ENCODE results near the gene MINDY3.

The MINDY3 gene

GRCh38 chr10:15738270-15738925 lies 121.9 kb downstream of the MINDY3 start:
- Histone ChIP-seq H3K27me3 (no peaks in the 10 kb centered on the region), H3K36me3 (no peaks in the 10 kb centered on the region), H3K4me1 (no peaks in the 10 kb centered on the region), H3K9me3 (no peaks in the 10 kb centered on the region), H3K4me3 (ENCODE audit: low read depth, low read length) (no peak overlapping the region)
- TF ChIP-seq CTCF (IDR thresholded peaks at IDR 0.05; ENCODE audit: low read depth, low read length) = no peak
- DNase-seq = no peak

GRCh38 chr10:15737656-15738055 lies 122.7 kb downstream of the MINDY3 start:
- no peak for DNase-seq
- no peaks in the 10 kb centered on the region for H3K27me3 ChIP-seq
- TF ChIP-seq CTCF (IDR thresholded peaks at IDR 0.05; ENCODE audit: low read depth, low read length) = no peak
- H3K4me3 ChIP-seq (ENCODE audit: low read depth, low read length) = no peak overlapping the region
- H3K9me3 ChIP-seq = no peaks in the 10 kb centered on the region
- H3K36me3 ChIP-seq = no peaks in the 10 kb centered on the region
- no peaks in the 10 kb centered on the region for H3K4me1 ChIP-seq

GRCh38 chr10:15735763-15736162 lies 124.5 kb downstream of the MINDY3 start:
- Histone ChIP-seq H3K4me3 (ENCODE audit: low read depth, low read length) (no peak overlapping the region), H3K36me3 (no peaks in the 10 kb centered on the region), H3K9me3 (no peaks in the 10 kb centered on the region), H3K4me1 (no peaks in the 10 kb centered on the region), H3K27me3 (no peaks in the 10 kb centered on the region)
- TF ChIP-seq CTCF (IDR thresholded peaks at IDR 0.05; ENCODE audit: low read depth, low read length) = no peak
- no peak for DNase-seq

- Histone ChIP-seq H3K4me3 (ENCODE audit: low read depth, low read length) (no peak overlapping the region), H3K27me3 (no peaks in the 10 kb centered on the region), H3K4me1 (no peaks in the 10 kb centered on the region), H3K9me3 (no peaks in the 10 kb centered on the region), H3K36me3 (no peaks in the 10 kb centered on the region)
- no peak for DNase-seq
- no peak for TF ChIP-seq CTCF (IDR thresholded peaks at IDR 0.05; ENCODE audit: low read depth, low read length)
Measured at GRCh38 chr10:15730341-15730740, 130.0 kb downstream of the MINDY3 start.

- TF ChIP-seq CTCF (IDR thresholded peaks at IDR 0.05; ENCODE audit: low read depth, low read length) = no peak
- H3K36me3 ChIP-seq = no peaks in the 10 kb centered on the region
Measured at GRCh38 chr10:15729890-15730289, 130.4 kb downstream of the MINDY3 start.

More at GRCh38 chr10:15729890-15730289, 130.4 kb downstream of the MINDY3 start:
- Histone ChIP-seq H3K9me3 (no peaks in the 10 kb centered on the region), H3K4me3 (ENCODE audit: low read depth, low read length) (no peak overlapping the region), H3K4me1 (no peaks in the 10 kb centered on the region), H3K27me3 (no peaks in the 10 kb centered on the region; the same call in 1 of the 2 replicates)
- no peak for DNase-seq
